ENCODE data around the gene PTPRZ1. TPM values are rescaled to one million over a fixed set of nuclear protein-coding genes. Genes with fewer than 3 reads are reported as not detected.

The PTPRZ1 gene
- total and polyA plus RNA-seq, 2 of the 4 experiments (the other 2 are of a cell fraction): not detected

DNA sequence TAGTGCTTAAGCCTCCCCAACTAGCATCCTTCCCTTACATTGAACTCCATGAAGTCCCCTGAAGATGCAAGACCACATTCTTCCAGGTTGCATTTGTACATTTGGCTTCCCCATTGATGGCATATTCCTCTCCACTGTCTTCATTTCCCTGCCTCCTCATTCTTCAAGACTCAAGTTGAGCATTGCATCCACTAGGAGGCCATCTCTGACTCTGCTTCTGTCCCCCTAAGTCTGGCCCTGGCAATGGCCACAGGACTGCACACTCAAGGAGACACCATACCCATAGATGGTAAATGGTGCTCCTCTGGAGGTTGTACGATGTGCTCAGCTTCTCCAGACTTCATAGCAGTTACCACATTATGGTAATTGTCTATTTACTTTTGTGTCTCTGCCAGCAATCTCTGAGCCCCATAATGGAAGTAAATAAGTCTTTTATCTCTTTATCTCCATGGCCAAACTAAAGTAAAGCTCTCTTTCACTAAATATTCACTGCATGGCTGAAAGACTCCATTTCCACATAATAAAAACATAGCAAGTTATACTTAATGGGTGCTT lies 112.6 kb downstream of the PTPRZ1 start:
- H2BK15ac ChIP-seq (ENCODE audit: low read depth, low read length): no peak overlapping the region
- H4K20me1 ChIP-seq (ENCODE audit: insufficient read depth, low read length): no peaks in the 10 kb centered on the region
- H3K18ac ChIP-seq (ENCODE audit: low read depth, low read length): no peak overlapping the region
- no peak overlapping the region for H4K5ac ChIP-seq (ENCODE audit: low read depth, low read length)
- H2AK9ac ChIP-seq (replicated peaks; ENCODE audit: low read depth, low read length, poor library complexity): no peak overlapping the region
- ATAC-seq (ENCODE audit: low read depth) (no peak), DNase-seq (no peak)
- no peak overlapping the region for H3K9ac ChIP-seq (ENCODE audit: low read depth, low read length)
- H3K23ac ChIP-seq (ENCODE audit: low read depth, low read length): no peak overlapping the region
- no peak overlapping the region for H3K4me3 ChIP-seq (ENCODE audit: insufficient read depth, low read depth, low read length)
- H2BK20ac ChIP-seq (ENCODE audit: low read depth, low read length): no peak overlapping the region
- intact Hi-C loops (cut with micrococcal nuclease) (no loop called here), dilution Hi-C loops (cut with HindIII; ENCODE audit: low sequenced_read_pairs, unreplicated experiment) (no loop called here), in situ Hi-C loops (cut with MboI; ENCODE audit: low sequenced_read_pairs) (no loop called here)
- no peaks in the 10 kb centered on the region for H3K9me1 ChIP-seq (ENCODE audit: insufficient read depth, low read length)
- no peaks in the 10 kb centered on the region; the same call in 1 of the 2 replicates for H3K27me3 ChIP-seq (ENCODE audit: control insufficient read depth, insufficient read depth, low read length)
- H3K14ac ChIP-seq (replicated peaks; ENCODE audit: low read depth, low read length): no peak overlapping the region
- no peak overlapping the region for H2AK5ac ChIP-seq (ENCODE audit: low read depth, low read length)
- TF ChIP-seq NFE2L2 (IDR thresholded peaks at IDR 0.05; ENCODE audit: low read depth, low read length) (no peak), CEBPB (IDR thresholded peaks at IDR 0.05; ENCODE audit: low read depth, low read length) (no peak), RAD21 (IDR thresholded peaks at IDR 0.05; ENCODE audit: low read length) (no peak), MAFK (IDR thresholded peaks at IDR 0.05; ENCODE audit: low read depth, low read length) (no peak), SMC3 (IDR thresholded peaks at IDR 0.05; ENCODE audit: low read depth, low read length) (no peak), FOS (IDR thresholded peaks at IDR 0.05; ENCODE audit: low read depth, low read length) (no peak), CHD1 (IDR thresholded peaks at IDR 0.05; ENCODE audit: low read depth, low read length) (no peak), MAZ (IDR thresholded peaks at IDR 0.05; ENCODE audit: borderline replicate concordance, low read depth, low read length) (no peak), RCOR1 (IDR thresholded peaks at IDR 0.05; ENCODE audit: insufficient replicate concordance, low read length) (no peak), BHLHE40 (IDR thresholded peaks at IDR 0.05; ENCODE audit: low read depth, low read length) (no peak), MXI1 (IDR thresholded peaks at IDR 0.05; ENCODE audit: borderline replicate concordance, low read depth, low read length) (no peak), POLR2A (IDR thresholded peaks at IDR 0.05; ENCODE audit: low read depth, low read length) (no peak)
- TF ChIP-seq, protein P1, sequence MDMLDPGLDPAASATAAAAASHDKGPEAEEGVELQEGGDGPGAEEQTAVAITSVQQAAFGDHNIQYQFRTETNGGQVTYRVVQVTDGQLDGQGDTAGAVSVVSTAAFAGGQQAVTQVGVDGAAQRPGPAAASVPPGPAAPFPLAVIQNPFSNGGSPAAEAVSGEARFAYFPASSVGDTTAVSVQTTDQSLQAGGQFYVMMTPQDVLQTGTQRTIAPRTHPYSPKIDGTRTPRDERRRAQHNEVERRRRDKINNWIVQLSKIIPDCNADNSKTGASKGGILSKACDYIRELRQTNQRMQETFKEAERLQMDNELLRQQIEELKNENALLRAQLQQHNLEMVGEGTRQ (IDR thresholded peaks at IDR 0.05; ENCODE audit: low read depth, low read length): no peak
- TF ChIP-seq, protein P2, sequence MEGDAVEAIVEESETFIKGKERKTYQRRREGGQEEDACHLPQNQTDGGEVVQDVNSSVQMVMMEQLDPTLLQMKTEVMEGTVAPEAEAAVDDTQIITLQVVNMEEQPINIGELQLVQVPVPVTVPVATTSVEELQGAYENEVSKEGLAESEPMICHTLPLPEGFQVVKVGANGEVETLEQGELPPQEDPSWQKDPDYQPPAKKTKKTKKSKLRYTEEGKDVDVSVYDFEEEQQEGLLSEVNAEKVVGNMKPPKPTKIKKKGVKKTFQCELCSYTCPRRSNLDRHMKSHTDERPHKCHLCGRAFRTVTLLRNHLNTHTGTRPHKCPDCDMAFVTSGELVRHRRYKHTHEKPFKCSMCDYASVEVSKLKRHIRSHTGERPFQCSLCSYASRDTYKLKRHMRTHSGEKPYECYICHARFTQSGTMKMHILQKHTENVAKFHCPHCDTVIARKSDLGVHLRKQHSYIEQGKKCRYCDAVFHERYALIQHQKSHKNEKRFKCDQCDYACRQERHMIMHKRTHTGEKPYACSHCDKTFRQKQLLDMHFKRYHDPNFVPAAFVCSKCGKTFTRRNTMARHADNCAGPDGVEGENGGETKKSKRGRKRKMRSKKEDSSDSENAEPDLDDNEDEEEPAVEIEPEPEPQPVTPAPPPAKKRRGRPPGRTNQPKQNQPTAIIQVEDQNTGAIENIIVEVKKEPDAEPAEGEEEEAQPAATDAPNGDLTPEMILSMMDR (conservative IDR thresholded peaks at IDR 0.05; ENCODE audit: low read depth, low read length): no peak
- TF ChIP-seq, protein P3, sequence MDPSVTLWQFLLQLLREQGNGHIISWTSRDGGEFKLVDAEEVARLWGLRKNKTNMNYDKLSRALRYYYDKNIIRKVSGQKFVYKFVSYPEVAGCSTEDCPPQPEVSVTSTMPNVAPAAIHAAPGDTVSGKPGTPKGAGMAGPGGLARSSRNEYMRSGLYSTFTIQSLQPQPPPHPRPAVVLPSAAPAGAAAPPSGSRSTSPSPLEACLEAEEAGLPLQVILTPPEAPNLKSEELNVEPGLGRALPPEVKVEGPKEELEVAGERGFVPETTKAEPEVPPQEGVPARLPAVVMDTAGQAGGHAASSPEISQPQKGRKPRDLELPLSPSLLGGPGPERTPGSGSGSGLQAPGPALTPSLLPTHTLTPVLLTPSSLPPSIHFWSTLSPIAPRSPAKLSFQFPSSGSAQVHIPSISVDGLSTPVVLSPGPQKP (IDR thresholded peaks at IDR 0.05; ENCODE audit: borderline replicate concordance, low read depth, low read length): no peak
- no peaks in the 10 kb centered on the region for H3K36me3 ChIP-seq (ENCODE audit: control insufficient read depth, insufficient read depth, low read length)
- ChIA-PET CTCF (interaction anchor here (0.7 to 1.8 kb wide), 3 partner anchors 9 to 51 kb away, joined by 3 to 9 read pairs (median 7); no protein-coding TSS in a partner anchor), POLR2A (ENCODE audit: unreplicated experiment) (no interaction called here)
- H3K4me2 ChIP-seq (ENCODE audit: low read depth, low read length): no peak overlapping the region
- H3K4ac ChIP-seq (ENCODE audit: low read depth, low read length): no peak overlapping the region
- no peaks in the 10 kb centered on the region for H3K79me1 ChIP-seq (ENCODE audit: low read depth in 1 of 2, low read length in 2 of 2)
- H2AFZ ChIP-seq (replicated peaks; ENCODE audit: low read length, poor library complexity): no peak overlapping the region
- no TSS peak for BruUV-seq (replicated peaks)
- no peak overlapping the region for H4K8ac ChIP-seq (ENCODE audit: low read depth in 2 of 2, low read length in 2 of 2)
- no peak overlapping the region for H4K91ac ChIP-seq (ENCODE audit: insufficient read depth, low read depth, low read length)
- H3K9me3 ChIP-seq (ENCODE audit: control insufficient read depth, insufficient read depth, low read length): no peaks in the 10 kb centered on the region
- no peaks in the 10 kb centered on the region for H3K4me1 ChIP-seq (ENCODE audit: control insufficient read depth, insufficient read depth, low read length)
- H3K56ac ChIP-seq (ENCODE audit: extremely low read depth, insufficient read depth, low read length): no peak overlapping the region
- H2BK5ac ChIP-seq (ENCODE audit: low read depth, low read length, poor library complexity, severe bottlenecking): no peak overlapping the region
- H3K27ac ChIP-seq (ENCODE audit: insufficient read depth, low read length): no peak overlapping the region
- WGBS, 2 experiments (ENCODE audit: extremely low coverage in 2 of 2, insufficient read length in 1 of 2): no CpG with 5 or more reads among the region's 1 CpG
- H2BK120ac ChIP-seq (ENCODE audit: low read depth, low read length): no peak overlapping the region
